Gastrocnemius medialis (tissue), 4 donors: ENCODE measurements around the gene PRMT1.

Experiments used
- POLR2A ChIP-seq, 2 donors: fragments of 450-650 bp; IDR thresholded peaks; one replicate each; pipeline ENCODE4 v1.6.1; 2017; ENCODE audit warnings: antibody characterized with exemption in 2 of 2, mild to moderate bottlenecking in 2 of 2, moderate library complexity in 2 of 2
- TF ChIP-seq, protein P1 (sequence below), 5 experiments: fragments of 450-650 bp in 3 of 5; fragments of 200-600 bp in 2 of 5; sonication (generic) in 2 of 5; IDR thresholded peaks in 4 of 5; conservative IDR thresholded peaks in 1 of 5; 1 replicate in 4 of 5; 2 replicates in 1 of 5; pipeline ENCODE4 v1.5.1; 2016 to 2019; ENCODE audit warnings: antibody characterized with exemption in 5 of 5, mild to moderate bottlenecking in 3 of 5, moderate library complexity in 3 of 5

DNA sequence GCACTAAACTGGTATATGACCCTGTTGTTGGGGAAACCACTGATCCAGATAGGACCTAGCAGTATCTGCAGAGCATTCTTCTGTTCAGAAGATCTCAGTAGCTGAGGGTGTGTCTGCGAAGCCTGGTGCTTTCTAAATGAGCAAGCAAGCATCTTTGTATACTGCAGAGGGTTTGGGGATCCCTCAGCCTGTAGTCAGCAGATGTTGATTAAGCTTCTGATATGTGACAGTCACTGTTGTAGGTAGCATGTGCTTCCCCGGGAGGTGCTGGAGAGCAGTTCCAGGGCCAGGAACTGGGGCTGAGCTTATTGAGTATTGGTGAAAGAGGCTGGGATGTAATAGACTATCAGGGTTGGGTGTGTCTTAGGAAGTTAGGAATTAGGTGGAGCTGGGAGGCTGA, 33.6 kb upstream of the PRMT1 start:
- TF ChIP-seq, protein P1, sequence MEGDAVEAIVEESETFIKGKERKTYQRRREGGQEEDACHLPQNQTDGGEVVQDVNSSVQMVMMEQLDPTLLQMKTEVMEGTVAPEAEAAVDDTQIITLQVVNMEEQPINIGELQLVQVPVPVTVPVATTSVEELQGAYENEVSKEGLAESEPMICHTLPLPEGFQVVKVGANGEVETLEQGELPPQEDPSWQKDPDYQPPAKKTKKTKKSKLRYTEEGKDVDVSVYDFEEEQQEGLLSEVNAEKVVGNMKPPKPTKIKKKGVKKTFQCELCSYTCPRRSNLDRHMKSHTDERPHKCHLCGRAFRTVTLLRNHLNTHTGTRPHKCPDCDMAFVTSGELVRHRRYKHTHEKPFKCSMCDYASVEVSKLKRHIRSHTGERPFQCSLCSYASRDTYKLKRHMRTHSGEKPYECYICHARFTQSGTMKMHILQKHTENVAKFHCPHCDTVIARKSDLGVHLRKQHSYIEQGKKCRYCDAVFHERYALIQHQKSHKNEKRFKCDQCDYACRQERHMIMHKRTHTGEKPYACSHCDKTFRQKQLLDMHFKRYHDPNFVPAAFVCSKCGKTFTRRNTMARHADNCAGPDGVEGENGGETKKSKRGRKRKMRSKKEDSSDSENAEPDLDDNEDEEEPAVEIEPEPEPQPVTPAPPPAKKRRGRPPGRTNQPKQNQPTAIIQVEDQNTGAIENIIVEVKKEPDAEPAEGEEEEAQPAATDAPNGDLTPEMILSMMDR (IDR thresholded peaks at IDR 0.05 in 4 of 5, conservative IDR thresholded peaks at IDR 0.05 in 1 of 5): no peak
- TF ChIP-seq POLR2A (IDR thresholded peaks at IDR 0.05): no peak
